Medulla oblongata (tissue), 1 donor: ENCODE measurements around the gene RBMS1.

ENCODE experiments used
- DNase-seq: peaks from one replicate; pipeline ENCODE4 v3.0.0-alpha.2; 2015; ENCODE audit errors: extremely low spot score

Gene RBMS1

DNA sequence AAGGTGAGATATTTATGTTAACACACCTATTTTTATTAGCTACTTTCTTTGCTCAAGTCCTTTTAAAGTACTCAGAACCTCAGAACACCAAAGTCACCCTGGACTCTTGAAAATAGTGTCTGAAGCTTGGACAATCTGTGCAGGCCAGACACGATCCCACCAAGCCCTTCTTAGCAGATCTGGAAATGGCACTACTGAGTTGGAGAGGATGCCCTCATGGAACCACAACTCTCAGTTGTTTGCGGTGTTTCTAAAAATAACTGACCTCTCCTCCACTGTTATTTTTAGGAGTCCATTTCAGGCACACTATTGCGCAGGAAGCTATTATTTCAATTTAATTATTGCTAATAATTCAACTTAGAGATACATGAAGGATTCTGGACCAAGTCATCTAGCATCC lies 190.1 kb downstream of the RBMS1 start:
- DNase-seq: no peak

- DNase-seq: no peak
These were observed 190.5 kb downstream of the RBMS1 start for GRCh38 chr2:160303076-160303475.

GRCh38 chr2:160301420-160301819 lies 192.2 kb downstream of the RBMS1 start:
- no peak for DNase-seq

- DNase-seq: no peak
These were observed 193.4 kb downstream of the RBMS1 start for GRCh38 chr2:160300203-160300602.

- no peak for DNase-seq
These were observed 194.1 kb downstream of the RBMS1 start for GRCh38 chr2:160299540-160299939.

- no peak for DNase-seq
These were observed 194.6 kb downstream of the RBMS1 start for GRCh38 chr2:160298960-160299359.

GRCh38 chr2:160295519-160296207 lies 197.9 kb downstream of the RBMS1 start:
- DNase-seq: no peak

GRCh38 chr2:160294889-160295288 lies 198.7 kb downstream of the RBMS1 start:
- no peak for DNase-seq

GRCh38 chr2:160294339-160294803 lies 199.2 kb downstream of the RBMS1 start:
- DNase-seq: no peak

DNA sequence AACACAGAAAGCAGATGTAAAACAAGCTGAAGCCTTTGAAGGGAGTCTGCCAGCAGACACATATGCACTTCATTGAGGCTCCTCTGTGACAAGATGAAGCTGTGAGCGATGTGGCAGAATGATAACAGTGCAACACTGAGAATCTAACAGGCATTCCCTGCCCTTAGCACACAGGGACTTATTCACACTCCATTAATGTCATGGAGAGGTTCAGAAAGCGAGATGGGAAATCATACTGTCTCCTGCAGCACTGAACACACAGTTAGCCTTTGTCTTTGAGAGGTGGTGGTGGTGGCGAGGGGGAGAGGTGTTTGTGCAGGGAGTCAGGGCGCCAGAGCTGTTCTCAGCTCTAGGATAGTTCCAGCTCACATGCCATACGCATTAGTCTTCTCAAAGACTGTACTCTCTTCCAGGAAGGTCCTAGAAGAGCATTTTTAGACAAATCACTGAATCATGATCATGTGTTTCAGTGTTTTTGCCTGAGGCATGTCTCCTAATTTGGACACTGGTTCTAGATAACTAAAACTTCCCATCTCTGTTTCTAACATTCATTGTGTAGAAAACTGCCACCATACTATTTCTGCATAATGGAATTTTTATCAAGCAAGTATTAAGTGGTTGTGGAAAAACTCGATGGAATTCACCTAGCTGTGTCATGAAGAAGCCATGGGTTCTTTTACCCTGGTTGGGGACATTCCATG lies 200.1 kb downstream of the RBMS1 start:
- no peak for DNase-seq

DNA sequence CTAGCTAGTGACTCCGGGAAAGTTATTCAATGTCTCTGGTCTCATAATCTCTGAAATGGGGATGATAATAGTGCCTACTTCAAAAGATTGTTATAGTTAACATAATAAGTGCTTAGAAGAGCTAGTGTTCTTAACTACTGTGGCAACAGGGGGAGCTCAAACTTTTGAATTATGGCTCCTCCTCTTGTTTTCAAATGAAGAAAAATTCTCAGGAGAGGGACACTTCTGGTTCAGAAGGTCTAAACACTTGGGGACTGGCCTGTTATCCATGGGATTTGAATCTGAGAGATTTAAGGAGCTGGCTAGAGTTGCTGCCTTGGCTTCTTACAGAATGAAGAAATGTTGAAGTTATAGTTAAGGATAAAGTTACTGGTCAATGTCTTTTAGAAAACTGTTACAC lies 201.4 kb downstream of the RBMS1 start:
- DNase-seq: no peak

DNA sequence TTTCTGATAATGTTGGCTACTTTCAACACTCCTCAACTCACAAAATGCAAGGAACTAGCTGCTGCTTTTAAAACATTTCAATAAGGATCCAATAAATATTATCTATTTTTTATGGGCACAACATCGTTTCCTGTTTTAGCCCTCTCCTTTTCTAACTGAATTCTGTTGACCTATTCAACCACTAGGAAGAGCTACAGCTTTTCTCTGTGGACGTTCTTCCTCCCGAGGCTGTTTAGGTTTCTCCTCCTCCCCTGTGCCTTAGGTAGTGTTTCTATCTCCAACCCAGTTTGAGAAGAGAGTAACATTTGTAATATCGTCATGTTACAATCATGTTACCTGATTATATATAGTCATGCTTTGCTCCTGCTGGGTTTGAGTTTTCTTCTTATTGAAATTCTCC lies 202.2 kb downstream of the RBMS1 start:
- no peak for DNase-seq

DNA sequence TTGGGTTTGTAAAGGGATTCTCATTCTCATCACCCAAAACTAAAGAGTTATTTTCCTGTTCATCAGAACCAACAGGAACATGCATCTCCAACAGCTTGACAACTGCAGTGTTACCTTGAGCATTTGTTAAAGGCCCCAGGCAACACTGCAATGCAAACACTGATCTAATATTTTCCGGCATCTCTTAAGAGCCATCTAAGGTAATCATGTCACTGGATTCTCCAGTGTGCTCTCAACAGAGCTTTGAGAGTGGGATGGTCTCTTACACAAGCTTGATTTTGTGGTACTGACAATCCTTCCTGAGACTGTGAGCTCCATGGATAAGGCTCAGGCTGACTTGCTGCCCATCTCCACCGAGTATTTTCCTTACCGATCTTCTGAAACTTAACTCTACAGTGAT lies 203.0 kb downstream of the RBMS1 start:
- DNase-seq: no peak

- DNase-seq: no peak
These were observed 203.8 kb downstream of the RBMS1 start for GRCh38 chr2:160289831-160290230.

GRCh38 chr2:160289126-160289525 lies 204.5 kb downstream of the RBMS1 start:
- no peak for DNase-seq

DNA sequence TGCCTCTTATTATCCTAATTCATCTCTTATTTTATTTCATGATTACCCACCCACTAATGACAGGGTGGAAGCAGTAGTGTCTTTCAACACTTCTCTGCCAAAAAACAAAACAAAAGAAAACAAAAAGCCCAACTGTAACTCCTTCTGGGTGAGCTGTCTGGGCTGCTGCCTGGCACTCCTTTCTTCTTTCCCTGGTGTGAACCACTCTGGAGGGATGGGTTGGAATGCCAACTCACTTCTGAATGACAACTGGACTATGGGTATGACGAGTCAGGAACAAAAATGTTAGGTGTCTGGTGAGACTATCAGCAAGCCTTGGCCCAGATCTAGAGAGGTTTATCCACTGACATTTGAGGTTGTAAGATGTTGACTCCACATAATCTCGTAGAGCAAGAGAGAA lies 205.3 kb downstream of the RBMS1 start:
- DNase-seq: peak; percentile 18

GRCh38 chr2:160287476-160287875 lies 206.1 kb downstream of the RBMS1 start:
- DNase-seq: no peak

- DNase-seq: no peak
These were observed 207.1 kb downstream of the RBMS1 start for GRCh38 chr2:160286551-160286950.

- DNase-seq: no peak
These were observed 209.9 kb downstream of the RBMS1 start for GRCh38 chr2:160283675-160284074.

GRCh38 chr2:160282063-160282580 lies 211.5 kb downstream of the RBMS1 start:
- DNase-seq: no peak

GRCh38 chr2:160281213-160281612 lies 212.4 kb downstream of the RBMS1 start:
- no peak for DNase-seq

- DNase-seq: no peak
These were observed 213.7 kb downstream of the RBMS1 start for GRCh38 chr2:160279813-160280465.

- peak; percentile 35 for DNase-seq
These were observed 214.8 kb downstream of the RBMS1 start for GRCh38 chr2:160278879-160279177.
